ENCODE data around the gene IL18.

DNA sequence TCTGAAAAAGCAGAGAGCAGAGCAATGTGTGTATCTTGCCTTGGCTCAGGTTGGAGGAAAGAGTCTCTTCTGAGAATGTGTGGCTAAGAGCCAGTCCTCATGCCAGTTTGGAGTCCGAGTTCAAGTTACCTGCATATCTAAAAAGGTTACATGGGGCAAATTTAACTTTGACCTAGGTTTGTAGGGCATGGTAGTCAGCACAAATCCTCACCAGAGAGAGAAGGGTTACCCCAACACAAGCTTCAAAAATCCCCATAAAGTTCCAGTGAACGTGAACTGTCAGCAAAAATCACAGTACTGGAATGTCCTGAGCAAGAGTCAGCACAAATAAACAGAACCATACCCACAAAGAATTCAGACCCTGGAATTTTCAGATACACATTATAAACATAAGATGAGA lies 63.4 kb downstream of the IL18 start:
- TF ChIP-seq POLR2A (IDR thresholded peaks at IDR 0.05), result no peak
- TF ChIP-seq CTCF (IDR thresholded peaks at IDR 0.05), result no peak

Data from suprapubic skin (tissue), 3 donors.